Transverse colon (tissue), 4 donors: ENCODE measurements around the gene TOM1L2. TPM values are rescaled to one million over a fixed set of nuclear protein-coding genes. Genes with fewer than 3 reads are reported as not detected.

ENCODE experiments used
- DNase-seq: peaks from one replicate; pipeline ENCODE4 v3.0.0-alpha.2; 2019
- H3K27ac ChIP-seq, 4 donors: fragments of 200-600 bp; sonication (generic); 2 replicates each; pipeline ENCODE4 v1.5.1; 2016 to 2018; ENCODE audit warnings: inconsistent platforms in 4 of 4
- H3K27me3 ChIP-seq: fragments of 200-600 bp; sonication (generic); 2 replicates; pipeline ENCODE4 v1.5.1; 2017; ENCODE audit warnings: inconsistent platforms
- H3K36me3 ChIP-seq, 4 donors: fragments of 200-600 bp; sonication (generic); 2 replicates each; pipeline ENCODE4 v1.5.1; 2017 to 2019; ENCODE audit warnings: inconsistent platforms in 4 of 4
- H3K4me1 ChIP-seq, 4 donors: fragments of 200-600 bp; sonication (generic); 2 replicates each; pipeline ENCODE4 v1.5.1; 2017 to 2020; ENCODE audit warnings: inconsistent platforms in 4 of 4
- H3K4me3 ChIP-seq, 4 donors: fragments of 200-600 bp; sonication (generic); 1 replicate in 1 of 4; 2 replicates in 3 of 4; pipeline versions ENCODE4 v1.5.1 to v1.6.1; 2017 to 2019; ENCODE audit warnings: inconsistent platforms in 4 of 4
- H3K9me3 ChIP-seq, 2 donors: fragments of 200-600 bp; sonication (generic); 2 replicates each; pipeline ENCODE4 v1.5.1; 2017 to 2019; ENCODE audit warnings: inconsistent platforms in 2 of 2
- EP300 ChIP-seq: sonication (generic); formaldehyde crosslinking; IDR thresholded peaks from one replicate; pipeline ENCODE4 v1.6.1; 2017; ENCODE audit warnings: antibody characterized with exemption, low read depth
- POLR2A ChIP-seq: fragments of 450-650 bp; IDR thresholded peaks from one replicate; pipeline ENCODE4 v1.6.1; 2016; ENCODE audit warnings: antibody characterized with exemption, mild to moderate bottlenecking, moderate library complexity
- POLR2AphosphoS5 ChIP-seq, 3 donors: sonication (generic); formaldehyde crosslinking; IDR thresholded peaks; one replicate each; pipeline ENCODE4 v1.6.1; 2016; ENCODE audit warnings: antibody characterized with exemption in 3 of 3
- WGBS, 2 donors: methylation state at CpG; one replicate each; pipeline ENCODE4 v1.1.5; 2018; ENCODE audit warnings: low coverage in 1 of 2; 5-methylcytosine and 5-hydroxymethylcytosine counted together
- in situ Hi-C, 4 donors: fragments of 200-750 bp; cut with MboI; loops; one replicate each; pipeline versions ENCODE4 v1.15.0 to v1.15.1; 2017; ENCODE audit warnings: low sequenced_read_pairs in 3 of 4, low pct_ligation_motif_present in 1 of 4, low pct_unique_long_range_greater_than_20kb in 1 of 4
- intact Hi-C: fragments of 100-400 bp; cut with DNase I; formaldehyde crosslinking; loops from one replicate; pipeline ENCODE4 v1.15.1; 2023; ENCODE audit warnings: low total_unique reads
- total RNA-seq, 4 donors: library from RNA; depleted of rRNA; stranded (reverse); fragments of >200 nt; gene quantifications; one replicate each; pipeline ENCODE4 v1.1.0, GENCODE V29; 2016
- TF ChIP-seq, protein P1 (sequence below), 5 experiments: fragments of 200-600 bp in 3 of 5; fragments of 450-650 bp in 2 of 5; sonication (generic) in 3 of 5; IDR thresholded peaks; 1 replicate in 2 of 5; 2 replicates in 3 of 5; pipeline ENCODE4 v1.5.1; 2016 to 2017; ENCODE audit warnings: antibody characterized with exemption in 5 of 5, inconsistent platforms in 3 of 5, mild to moderate bottlenecking in 2 of 5, moderate library complexity in 1 of 5

Gene TOM1L2
- total RNA-seq, 4 donors from 2014 or later, result 65.9 to 178 (median 97.7) TPM

DNA sequence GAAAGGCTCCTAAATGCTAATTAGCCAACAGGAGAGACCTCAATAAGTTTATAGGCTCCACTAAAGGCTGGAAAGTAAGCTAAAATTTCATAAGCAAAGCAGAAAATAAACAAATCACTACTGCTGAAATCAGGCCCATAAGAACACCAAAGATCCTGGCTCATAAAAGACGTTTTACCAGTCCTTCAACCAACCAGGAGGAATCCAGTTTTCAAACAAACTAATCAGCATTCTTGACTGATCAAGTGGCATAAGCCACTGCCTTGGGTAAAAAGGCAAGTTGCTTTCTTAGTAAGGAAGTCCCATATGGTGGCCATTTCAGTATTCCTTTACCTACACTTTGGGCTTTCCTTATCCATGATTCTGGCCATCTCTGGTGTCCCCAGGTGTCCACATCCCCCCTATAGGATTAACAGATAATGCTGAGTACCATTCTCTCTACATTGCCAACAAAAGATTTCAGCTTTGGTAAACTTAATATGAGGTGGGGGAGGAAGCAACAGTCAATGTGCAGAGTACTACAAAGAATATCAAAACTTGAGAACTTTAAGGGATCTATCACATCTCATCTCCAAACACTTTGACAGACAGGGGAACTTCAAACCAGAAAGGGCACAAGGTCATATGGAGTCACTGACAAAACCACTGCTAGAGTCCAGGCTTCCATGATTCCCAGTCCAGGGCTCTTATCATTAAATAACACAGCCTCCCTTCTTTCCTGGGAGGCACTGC is 1.3 kb downstream of the TOM1L2 start:
- 15 to 30% methylated on average over 1 of the region's 1 CpG for WGBS, 2 donors
- intact Hi-C loops (no loop called here), in situ Hi-C loops (loop anchor here in 1 of 4 donors (10.0 kb wide), 1 partner anchor 54 kb away; no protein-coding TSS in a partner anchor)
- Histone ChIP-seq H3K27ac (peak overlapping the region; percentile 91 to 96 (median 94)), H3K9me3 (no peaks in the 10 kb centered on the region), H3K36me3 (no peaks in the 10 kb centered on the region), H3K27me3 (no peaks in the 10 kb centered on the region), H3K4me1 (peaks cover 17 to 35% (median 21%) of the 10 kb centered on the region in 4 donors), H3K4me3 (peak overlapping the region in 3 of 4 donors; percentile 69 to 93 (median 82))
- no peak for TF ChIP-seq POLR2AphosphoS5 (IDR thresholded peaks at IDR 0.05)
- TF ChIP-seq POLR2A, result no peak
- TF ChIP-seq, protein P1, sequence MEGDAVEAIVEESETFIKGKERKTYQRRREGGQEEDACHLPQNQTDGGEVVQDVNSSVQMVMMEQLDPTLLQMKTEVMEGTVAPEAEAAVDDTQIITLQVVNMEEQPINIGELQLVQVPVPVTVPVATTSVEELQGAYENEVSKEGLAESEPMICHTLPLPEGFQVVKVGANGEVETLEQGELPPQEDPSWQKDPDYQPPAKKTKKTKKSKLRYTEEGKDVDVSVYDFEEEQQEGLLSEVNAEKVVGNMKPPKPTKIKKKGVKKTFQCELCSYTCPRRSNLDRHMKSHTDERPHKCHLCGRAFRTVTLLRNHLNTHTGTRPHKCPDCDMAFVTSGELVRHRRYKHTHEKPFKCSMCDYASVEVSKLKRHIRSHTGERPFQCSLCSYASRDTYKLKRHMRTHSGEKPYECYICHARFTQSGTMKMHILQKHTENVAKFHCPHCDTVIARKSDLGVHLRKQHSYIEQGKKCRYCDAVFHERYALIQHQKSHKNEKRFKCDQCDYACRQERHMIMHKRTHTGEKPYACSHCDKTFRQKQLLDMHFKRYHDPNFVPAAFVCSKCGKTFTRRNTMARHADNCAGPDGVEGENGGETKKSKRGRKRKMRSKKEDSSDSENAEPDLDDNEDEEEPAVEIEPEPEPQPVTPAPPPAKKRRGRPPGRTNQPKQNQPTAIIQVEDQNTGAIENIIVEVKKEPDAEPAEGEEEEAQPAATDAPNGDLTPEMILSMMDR (IDR thresholded peaks at IDR 0.05), result no peak
- no peak for TF ChIP-seq EP300
- DNase-seq, result no peak

DNA sequence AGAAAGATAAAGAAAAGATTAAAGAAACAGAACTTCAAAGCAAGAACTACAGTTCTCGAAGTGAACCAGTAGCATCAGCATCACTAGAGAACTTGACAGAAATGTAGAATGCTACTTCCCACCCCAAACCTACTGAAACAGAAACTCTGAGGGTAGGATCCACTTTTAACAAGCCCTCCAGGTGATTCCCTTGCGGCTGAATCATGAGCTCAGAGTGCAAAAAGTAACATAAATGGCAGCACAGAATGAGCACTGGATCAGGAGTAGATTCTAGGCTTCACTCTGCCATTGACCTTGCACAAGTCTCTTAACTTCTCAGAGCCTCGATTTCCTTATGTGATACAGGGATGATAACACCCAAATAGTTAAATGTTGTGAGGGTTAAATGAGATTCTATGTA is 5.8 kb downstream of the TOM1L2 start:
- in situ Hi-C loops, result no loop called here
- Histone ChIP-seq H3K4me3 (no peak overlapping the region), H3K27ac (no peak overlapping the region), H3K4me1 (peaks cover 9 to 48% (median 14%) of the 10 kb centered on the region in 4 donors), H3K9me3 (no peaks in the 10 kb centered on the region), H3K27me3 (no peaks in the 10 kb centered on the region), H3K36me3 (no peaks in the 10 kb centered on the region)
- no peak for DNase-seq
- 69 to 74% methylated on average over 3 of the region's 3 CpGs for WGBS, 2 donors
- intact Hi-C loops, result no loop called here
- TF ChIP-seq, protein P1 (IDR thresholded peaks at IDR 0.05), result no peak
- TF ChIP-seq EP300 (no peak), POLR2AphosphoS5 (IDR thresholded peaks at IDR 0.05) (no peak), POLR2A (no peak)

DNA sequence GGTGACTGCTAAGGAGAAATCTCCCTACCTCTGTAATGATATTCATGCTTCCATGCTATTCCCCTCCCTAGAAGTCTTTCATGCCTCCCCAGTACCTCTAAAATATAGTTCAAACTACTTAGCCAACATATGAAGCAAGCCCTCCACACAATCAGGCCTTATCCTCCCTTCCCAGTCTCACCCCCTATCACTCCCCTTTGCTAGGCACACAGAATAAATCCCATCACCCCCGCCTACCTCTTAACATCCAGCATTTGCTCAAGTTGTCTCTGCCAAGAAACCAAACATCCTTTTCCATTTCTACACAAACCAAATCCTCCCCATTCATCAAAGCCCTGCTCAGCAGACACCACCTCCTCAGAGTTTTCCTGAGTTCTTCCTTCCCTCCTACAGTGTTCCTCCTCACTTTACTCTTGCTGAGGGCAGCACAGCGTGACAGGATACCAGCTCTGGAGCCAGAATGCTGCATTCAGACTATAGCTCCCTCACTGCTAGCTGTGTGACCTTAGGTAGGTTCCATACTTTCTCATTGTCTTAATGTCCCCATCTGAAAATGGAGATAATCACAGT is 7.0 kb downstream of the TOM1L2 start:
- DNase-seq, result no peak
- no peaks in the 10 kb centered on the region for H3K27me3 ChIP-seq
- WGBS, 2 donors, result 63 to 91% methylated on average over 1 to 2 of the region's 2 CpGs
- H3K36me3 ChIP-seq, result no peaks in the 10 kb centered on the region
- no peaks in the 10 kb centered on the region for H3K9me3 ChIP-seq
- intact Hi-C loops (no loop called here), in situ Hi-C loops (no loop called here)
- no peak for TF ChIP-seq POLR2AphosphoS5 (IDR thresholded peaks at IDR 0.05)
- TF ChIP-seq, protein P1 (IDR thresholded peaks at IDR 0.05), result no peak
- TF ChIP-seq POLR2A, result no peak
- TF ChIP-seq EP300, result no peak
- H3K4me1 ChIP-seq, result peaks cover 3 to 48% (median 10%) of the 10 kb centered on the region in 4 donors
- no peak overlapping the region for H3K4me3 ChIP-seq
- H3K27ac ChIP-seq, result no peak overlapping the region

DNA sequence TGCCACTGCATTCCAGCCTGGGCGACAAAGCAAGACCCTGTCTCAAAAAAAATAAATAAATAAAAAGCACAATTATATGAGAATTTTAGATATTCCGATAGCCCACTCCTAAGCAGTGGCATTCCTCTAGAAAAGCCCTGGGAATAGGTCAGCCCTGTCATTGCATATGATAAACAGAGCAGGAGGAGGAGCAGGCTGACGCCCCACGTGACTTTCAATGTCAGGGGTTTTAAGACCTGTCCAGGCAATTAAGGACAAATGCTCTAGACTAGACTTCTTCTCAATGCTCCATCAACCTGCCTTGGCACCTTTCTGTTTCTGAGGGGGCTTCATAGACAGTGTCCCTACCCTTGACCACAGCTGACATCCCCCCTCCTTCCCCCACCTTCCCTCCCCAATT is 7.5 kb downstream of the TOM1L2 start:
- in situ Hi-C loops (no loop called here), intact Hi-C loops (no loop called here)
- no peaks in the 10 kb centered on the region for H3K9me3 ChIP-seq
- H3K27me3 ChIP-seq, result no peaks in the 10 kb centered on the region
- 86% methylated on average over 4 of the region's 4 CpGs for WGBS, 2 donors
- H3K36me3 ChIP-seq, result no peaks in the 10 kb centered on the region
- TF ChIP-seq, protein P1 (IDR thresholded peaks at IDR 0.05), result no peak
- TF ChIP-seq EP300 (no peak), POLR2AphosphoS5 (IDR thresholded peaks at IDR 0.05) (no peak), POLR2A (no peak)
- no peak overlapping the region for H3K27ac ChIP-seq
- no peak for DNase-seq
- H3K4me3 ChIP-seq, result no peak overlapping the region
- H3K4me1 ChIP-seq, result peaks cover 7 to 49% (median 15%) of the 10 kb centered on the region in 4 donors
